Measurements from ENCODE around the gene HNRNPUL2. TPM values are rescaled to one million over a fixed set of nuclear protein-coding genes. Genes with fewer than 3 reads are reported as not detected.
"Not testable (repeated sequence)": the region's sequence is repeated elsewhere in the genome, so short reads cannot be mapped to it uniquely, and the experiment has no call there.

HNRNPUL2 gene
- total RNA-seq, 1 donor from 2014 or later, result 63.6 TPM

DNA sequence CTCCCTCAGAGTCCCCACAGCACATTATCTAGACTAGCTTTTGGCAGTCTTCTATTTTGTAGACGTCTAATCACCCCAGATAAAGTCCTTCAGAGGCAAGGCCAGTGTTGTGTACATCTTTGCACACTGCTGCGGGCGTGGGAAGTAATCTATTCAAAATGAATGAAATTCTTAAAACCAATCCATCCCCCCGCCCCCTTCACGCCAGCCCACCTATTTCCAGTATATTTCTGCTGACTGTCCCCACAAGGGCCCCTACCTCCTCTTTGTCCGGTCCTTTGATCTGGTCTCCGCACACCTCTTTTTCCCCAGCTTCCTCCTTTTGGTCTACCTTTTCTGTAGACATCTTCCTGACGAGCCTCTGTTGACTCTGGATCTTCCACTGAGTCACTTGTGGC lies 20.4 kb downstream of the HNRNPUL2 start:
- intact Hi-C loops (cut with micrococcal nuclease), result loop anchor here (1.0 to 5.0 kb wide), 3 partner anchors 61 to 1480 kb away; partner anchors contain the start of genes GANAB and STIP1

DNA sequence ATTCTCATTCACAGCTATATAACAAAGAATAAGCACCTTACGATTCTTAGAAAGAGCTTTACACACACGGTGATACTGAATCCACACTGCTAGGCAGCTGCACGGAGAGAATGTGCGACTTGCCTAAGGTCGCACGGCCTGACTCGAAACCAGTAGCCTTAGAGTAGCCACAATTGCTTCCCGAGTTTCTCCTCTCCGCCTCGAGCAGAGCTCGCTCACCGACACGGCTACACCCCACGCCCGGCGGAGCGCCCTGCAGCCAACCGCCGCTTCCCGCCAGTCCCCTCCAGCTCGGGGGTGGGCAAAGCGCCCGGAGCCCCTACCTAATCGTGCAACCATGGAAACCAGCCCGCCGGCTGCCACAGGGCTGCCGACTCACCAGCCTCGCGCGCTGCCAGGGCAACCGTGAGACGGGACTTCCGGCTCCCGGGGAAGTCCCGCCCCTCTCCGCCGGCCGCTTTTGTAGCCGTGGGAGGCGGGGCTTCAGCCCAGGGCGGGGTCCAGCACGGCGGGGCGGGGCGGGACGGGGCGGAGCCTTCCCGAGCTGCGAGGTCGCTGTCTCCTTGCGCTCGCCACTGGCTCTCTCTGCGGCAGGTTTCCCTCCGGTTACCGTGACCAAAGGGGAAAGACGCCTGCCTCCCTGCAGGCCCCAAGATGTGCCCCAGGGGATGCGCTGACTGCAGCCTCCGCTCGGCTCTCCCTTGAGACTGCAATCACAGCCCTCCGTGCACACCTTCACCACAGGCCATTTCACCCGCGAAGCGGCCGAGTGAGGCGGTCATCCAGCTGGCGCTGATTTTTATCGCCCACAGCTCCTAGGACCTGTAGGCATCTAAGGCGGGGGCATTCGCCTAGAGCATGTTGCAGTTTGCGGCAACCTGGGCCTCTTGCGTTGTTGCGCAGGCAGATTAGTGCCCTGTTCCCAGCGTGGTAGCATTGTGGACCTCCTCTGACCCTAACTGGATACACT lies 21.1 kb downstream of the HNRNPUL2 start:
- intact Hi-C loops (cut with micrococcal nuclease), result loop anchor here (1.0 to 5.0 kb wide), 3 partner anchors 60 to 1481 kb away; partner anchors contain the start of genes GANAB and STIP1

- intact Hi-C loops (cut with micrococcal nuclease), result loop anchor here (5.0 kb wide), 1 partner anchor 1482 kb away; the partner anchor contains the start of gene STIP1
Measured at GRCh38 chr11:62705413-62705812, 21.8 kb downstream of the HNRNPUL2 start.

GRCh38 chr11:62703921-62704320 lies 23.3 kb downstream of the HNRNPUL2 start:
- intact Hi-C loops (cut with micrococcal nuclease), result not testable (repeated sequence)

- intact Hi-C loops (cut with micrococcal nuclease), result no loop called here
Measured at GRCh38 chr11:62702246-62702645, 25.0 kb downstream of the HNRNPUL2 start.

- intact Hi-C loops (cut with micrococcal nuclease), result loop anchor here (1.0 to 2.0 kb wide), 7 partner anchors 14 to 314 kb away; partner anchors contain the start of gene EML3
Measured at GRCh38 chr11:62694455-62695167, 32.6 kb downstream of the HNRNPUL2 start.

DNA sequence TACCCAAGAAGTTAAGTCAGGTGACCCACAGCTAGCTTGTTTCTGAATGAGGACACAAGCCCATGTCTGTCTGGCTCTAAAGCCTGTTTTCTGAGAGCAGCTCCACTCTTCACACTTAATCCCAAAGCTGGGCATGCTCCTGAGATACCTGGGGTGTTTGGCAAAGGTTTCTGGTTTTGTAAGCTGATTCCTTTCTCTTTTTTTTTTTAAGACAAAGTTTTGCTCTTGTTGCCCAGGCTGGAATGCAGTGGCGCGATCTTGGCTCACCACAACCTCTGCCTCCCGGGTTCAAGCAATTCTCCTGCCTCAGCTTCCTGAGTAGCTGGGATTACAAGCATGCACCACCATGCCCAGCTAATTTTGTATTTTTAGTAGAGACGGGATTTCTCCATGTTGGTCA lies 33.6 kb downstream of the HNRNPUL2 start:
- intact Hi-C loops (cut with micrococcal nuclease), result loop anchor here (1.0 to 2.0 kb wide), 7 partner anchors 13 to 313 kb away; partner anchors contain the start of gene EML3

GRCh38 chr11:62689421-62690183 lies 37.7 kb downstream of the HNRNPUL2 start, which contains the start of gene LRRN4CL:
Gene LRRN4CL (minus strand): TSS chr11:62689530. CDS start chr11:62688508, 1,022 bp downstream.
- intact Hi-C loops (cut with micrococcal nuclease), result no loop called here

- intact Hi-C loops (cut with micrococcal nuclease), result no loop called here
Measured at GRCh38 chr11:62688491-62688890, 38.8 kb downstream of the HNRNPUL2 start.

GRCh38 chr11:62687508-62688396 lies 39.5 kb downstream of the HNRNPUL2 start:
- intact Hi-C loops (cut with micrococcal nuclease), result no loop called here

GRCh38 chr11:62682518-62682917 lies 44.7 kb downstream of the HNRNPUL2 start:
- intact Hi-C loops (cut with micrococcal nuclease), result no loop called here

GRCh38 chr11:62680825-62681240 lies 46.4 kb downstream of the HNRNPUL2 start:
- intact Hi-C loops (cut with micrococcal nuclease), result loop anchor here (1.0 kb wide), 2 partner anchors 13 to 181 kb away; no protein-coding TSS in a partner anchor

DNA sequence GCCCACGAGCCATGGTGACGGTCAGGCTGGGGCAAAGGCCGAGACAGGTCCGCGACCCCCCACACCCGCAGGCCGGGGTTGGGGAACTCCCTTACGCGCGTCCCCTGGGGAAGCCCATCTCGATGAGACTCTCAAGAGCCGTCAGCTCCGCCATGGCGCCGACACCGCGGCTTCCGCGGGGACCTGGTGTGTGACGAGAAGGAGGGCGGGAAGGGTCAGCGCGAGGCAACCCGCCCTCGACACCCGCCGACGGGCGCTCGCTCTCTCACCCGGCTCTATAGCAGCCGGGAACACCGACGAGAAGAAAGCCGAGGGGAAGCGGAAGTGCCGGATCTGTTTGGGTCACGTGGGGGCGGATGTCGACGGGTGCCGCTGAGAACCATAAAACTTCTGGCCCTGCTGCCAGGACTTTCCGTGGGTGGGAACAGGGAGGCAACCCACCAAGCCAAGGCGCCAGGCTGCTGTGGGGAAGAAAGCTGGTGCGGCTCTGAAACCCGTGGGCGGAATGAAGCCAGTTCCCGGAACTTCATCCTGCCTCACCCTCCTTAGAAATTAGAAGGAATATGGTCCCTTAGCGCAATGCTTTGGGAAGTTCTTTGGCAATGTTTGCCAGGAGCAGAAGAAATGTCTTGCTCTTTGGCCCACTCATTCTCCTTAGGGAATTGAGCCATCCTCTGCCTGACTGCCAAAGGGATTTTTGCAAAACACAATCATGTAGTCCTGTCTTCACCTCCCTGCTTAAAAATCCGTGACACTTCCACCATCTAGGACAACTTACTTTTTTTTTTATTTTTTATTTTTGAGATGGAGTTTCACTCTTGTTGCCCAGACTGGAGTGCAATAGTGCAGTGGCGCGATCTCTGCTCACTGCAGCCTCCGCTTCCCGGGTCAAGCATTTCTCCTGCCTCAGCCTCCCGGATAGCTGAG lies 48.2 kb downstream of the HNRNPUL2 start, which contains the start of gene UBXN1:
Gene UBXN1 (minus strand): TSS at position 304 of the 927 bp plus-strand sequence. CDS start 150 bp downstream, at position 154.
- intact Hi-C loops (cut with micrococcal nuclease), result loop anchor here (1.0 to 10.0 kb wide), 10 partner anchors 8 to 254 kb away; partner anchors contain the start of genes C11orf98, CSKMT, GANAB and HNRNPUL2

DNA sequence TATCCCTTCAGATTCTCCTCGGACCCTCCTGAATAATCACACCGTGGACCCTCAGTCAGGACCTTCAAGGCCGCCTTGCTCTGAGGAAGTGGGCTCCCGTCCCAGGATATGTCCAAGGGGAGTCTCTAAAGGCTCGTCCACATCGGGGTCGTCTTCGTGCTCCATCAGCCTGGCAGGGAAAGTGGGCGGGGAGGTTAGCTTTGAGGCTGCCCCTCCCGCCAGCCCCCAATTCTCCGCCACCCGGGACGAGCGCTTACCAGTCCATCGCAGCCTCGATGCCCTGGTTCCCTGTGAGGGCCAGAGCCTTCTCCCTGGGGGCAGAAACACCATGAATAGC lies 48.9 kb downstream of the HNRNPUL2 start:
- intact Hi-C loops (cut with micrococcal nuclease), result loop anchor here (2.0 to 10.0 kb wide), 3 partner anchors 14 to 254 kb away; partner anchors contain the start of genes C11orf98, CSKMT and ZBTB3

DNA sequence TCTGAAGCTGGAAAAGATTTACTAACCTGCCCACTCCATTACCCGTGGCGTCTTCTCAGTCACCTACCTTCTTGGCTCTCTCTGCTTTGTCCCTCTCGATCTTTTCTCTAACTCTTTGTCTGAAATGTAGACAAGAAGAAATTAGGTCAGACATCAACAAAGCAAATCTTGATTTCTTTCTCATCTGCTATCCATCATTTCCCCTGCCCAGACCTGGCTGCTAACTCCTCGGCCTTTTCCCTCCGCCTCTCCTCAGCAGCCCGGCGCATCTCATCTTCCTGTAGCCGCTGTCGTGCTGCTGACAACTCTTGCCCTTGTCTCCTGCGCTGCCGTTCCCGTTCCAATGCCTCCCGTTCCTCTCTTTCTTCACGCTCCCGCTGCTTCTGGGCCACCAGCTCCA lies 49.5 kb downstream of the HNRNPUL2 start:
- intact Hi-C loops (cut with micrococcal nuclease), result loop anchor here (2.0 to 10.0 kb wide), 3 partner anchors 13 to 253 kb away; partner anchors contain the start of genes C11orf98, CSKMT and ZBTB3

DNA sequence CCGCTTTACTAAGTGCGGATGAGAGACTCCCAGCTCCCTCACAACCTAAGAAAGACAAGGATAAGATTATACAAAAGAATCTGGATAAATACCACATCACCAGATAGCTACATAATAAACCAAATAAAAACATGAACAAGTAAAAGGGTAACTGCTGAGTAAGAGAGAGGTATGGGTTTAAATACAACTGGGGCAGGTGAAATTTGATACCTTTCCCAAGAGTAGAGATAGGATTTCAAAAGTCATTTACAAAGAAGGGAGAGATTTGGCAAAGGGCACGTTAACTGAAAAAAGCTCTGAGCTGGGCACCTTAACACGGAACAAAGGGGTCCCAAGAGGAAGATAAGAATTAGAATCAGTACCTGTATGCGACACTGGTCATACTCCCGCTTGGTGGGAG lies 50.1 kb downstream of the HNRNPUL2 start:
- intact Hi-C loops (cut with micrococcal nuclease), result loop anchor here (10.0 kb wide), 1 partner anchor 252 kb away; no protein-coding TSS in a partner anchor

GRCh38 chr11:62676698-62677097 lies 50.6 kb downstream of the HNRNPUL2 start:
- intact Hi-C loops (cut with micrococcal nuclease), result loop anchor here (10.0 kb wide), 1 partner anchor 252 kb away; no protein-coding TSS in a partner anchor

DNA sequence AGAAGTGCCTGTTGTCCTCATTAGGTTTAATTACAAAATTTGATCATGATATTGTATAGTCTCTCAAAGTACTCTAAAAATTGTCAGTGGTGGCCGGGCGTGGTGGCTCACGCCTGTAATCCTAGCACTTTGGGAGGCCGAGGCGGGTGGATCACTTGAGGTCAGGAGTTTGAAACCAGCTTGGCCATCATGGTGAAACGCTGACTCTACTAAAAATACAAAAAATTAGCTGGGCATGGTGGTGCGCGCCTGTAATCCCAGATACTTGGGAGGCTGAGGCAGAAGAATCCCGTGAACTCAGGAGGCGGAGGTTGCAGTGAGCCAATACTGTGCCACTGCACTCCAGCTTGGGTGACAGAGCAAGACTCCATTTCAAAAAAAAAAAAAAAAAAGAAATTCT lies 51.8 kb downstream of the HNRNPUL2 start:
- intact Hi-C loops (cut with micrococcal nuclease), result loop anchor here (10.0 kb wide), 1 partner anchor 251 kb away; no protein-coding TSS in a partner anchor
